Peyer's patch (tissue), 4 donors: ENCODE results near the gene POLR2C. TPM values are rescaled to one million over a fixed set of nuclear protein-coding genes. Genes with fewer than 3 reads are reported as not detected.
A peak's percentile ranks its signal among the peaks of the same experiment; 100 is the strongest.

Experiments
- DNase-seq, 3 donors: peaks; one replicate each; pipeline ENCODE4 v3.0.0-alpha.2; 2017 to 2019
- H3K27ac ChIP-seq, 4 donors: fragments of 200-600 bp; sonication (generic); one replicate each; pipeline ENCODE4 v1.5.1; 2016 to 2019
- H3K27me3 ChIP-seq, 2 donors: fragments of 200-600 bp; sonication (generic); one replicate each; pipeline ENCODE4 v1.5.1; 2019
- H3K36me3 ChIP-seq, 3 donors: fragments of 200-600 bp; sonication (generic); one replicate each; pipeline ENCODE4 v1.5.1; 2016 to 2019
- H3K4me1 ChIP-seq, 4 donors: fragments of 200-600 bp; sonication (generic); one replicate each; pipeline ENCODE4 v1.5.1; 2016 to 2019
- H3K4me3 ChIP-seq, 4 donors: fragments of 200-600 bp; sonication (generic); 1 replicate in 3 of 4; 2 replicates in 1 of 4; pipeline ENCODE4 v1.5.1; 2016 to 2019; ENCODE audit warnings: mild to moderate bottlenecking in 1 of 4
- H3K9me3 ChIP-seq, 4 donors: fragments of 200-600 bp; sonication (generic); one replicate each; pipeline ENCODE4 v1.5.1; 2016 to 2019; ENCODE audit warnings: mild to moderate bottlenecking in 1 of 4
- POLR2A ChIP-seq, 2 donors: fragments of 450-650 bp; IDR thresholded peaks; one replicate each; pipeline ENCODE4 v1.5.1; 2017; ENCODE audit warnings: antibody characterized with exemption in 2 of 2, mild to moderate bottlenecking in 2 of 2, moderate library complexity in 2 of 2
- total RNA-seq, 4 donors: library from RNA; depleted of rRNA; stranded (reverse); fragments of >200 nt; gene quantifications; one replicate each; pipeline ENCODE4 v1.1.0, GENCODE V29; 2016
- TF ChIP-seq, protein P1 (sequence below), 6 experiments: fragments of 450-650 bp in 4 of 6; fragments of 200-600 bp in 2 of 6; sonication (generic) in 1 of 6; IDR thresholded peaks; one replicate each; pipeline ENCODE4 v1.5.1; 2017 to 2019; ENCODE audit warnings: antibody characterized with exemption in 6 of 6, mild to moderate bottlenecking in 3 of 6, moderate library complexity in 1 of 6

The POLR2C gene
- total RNA-seq, 4 donors from 2014 or later = 68.0 to 113 (median 84.8) TPM

- Histone ChIP-seq H3K4me1 (peaks cover 6 to 67% (median 12%) of the 10 kb centered on the region in 4 donors), H3K9me3 (no peaks in the 10 kb centered on the region), H3K27me3 (no peaks in the 10 kb centered on the region), H3K36me3 (peaks cover 0 to 60% (median 0%) of the 10 kb centered on the region in 3 donors), H3K4me3 (no peak overlapping the region), H3K27ac (no peak overlapping the region)
- TF ChIP-seq POLR2A (IDR thresholded peaks at IDR 0.05) = no peak
- TF ChIP-seq, protein P1, sequence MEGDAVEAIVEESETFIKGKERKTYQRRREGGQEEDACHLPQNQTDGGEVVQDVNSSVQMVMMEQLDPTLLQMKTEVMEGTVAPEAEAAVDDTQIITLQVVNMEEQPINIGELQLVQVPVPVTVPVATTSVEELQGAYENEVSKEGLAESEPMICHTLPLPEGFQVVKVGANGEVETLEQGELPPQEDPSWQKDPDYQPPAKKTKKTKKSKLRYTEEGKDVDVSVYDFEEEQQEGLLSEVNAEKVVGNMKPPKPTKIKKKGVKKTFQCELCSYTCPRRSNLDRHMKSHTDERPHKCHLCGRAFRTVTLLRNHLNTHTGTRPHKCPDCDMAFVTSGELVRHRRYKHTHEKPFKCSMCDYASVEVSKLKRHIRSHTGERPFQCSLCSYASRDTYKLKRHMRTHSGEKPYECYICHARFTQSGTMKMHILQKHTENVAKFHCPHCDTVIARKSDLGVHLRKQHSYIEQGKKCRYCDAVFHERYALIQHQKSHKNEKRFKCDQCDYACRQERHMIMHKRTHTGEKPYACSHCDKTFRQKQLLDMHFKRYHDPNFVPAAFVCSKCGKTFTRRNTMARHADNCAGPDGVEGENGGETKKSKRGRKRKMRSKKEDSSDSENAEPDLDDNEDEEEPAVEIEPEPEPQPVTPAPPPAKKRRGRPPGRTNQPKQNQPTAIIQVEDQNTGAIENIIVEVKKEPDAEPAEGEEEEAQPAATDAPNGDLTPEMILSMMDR (IDR thresholded peaks at IDR 0.05) = no peak
- DNase-seq = no peak
Observed at GRCh38 chr16:57473906-57474305, 11.4 kb downstream of the POLR2C start.

GRCh38 chr16:57474671-57475661, 12.5 kb downstream of the POLR2C start:
- no peak overlapping the region for H3K4me3 ChIP-seq
- peaks cover 6 to 70% (median 15%) of the 10 kb centered on the region in 4 donors for H3K4me1 ChIP-seq
- peak in 1 of 3 donors; percentile 44 for DNase-seq
- H3K27me3 ChIP-seq = no peaks in the 10 kb centered on the region
- TF ChIP-seq, protein P1 (IDR thresholded peaks at IDR 0.05) = no peak
- no peak for TF ChIP-seq POLR2A (IDR thresholded peaks at IDR 0.05)
- H3K36me3 ChIP-seq = peaks cover 0 to 49% (median 0%) of the 10 kb centered on the region in 3 donors
- no peaks in the 10 kb centered on the region for H3K9me3 ChIP-seq
- H3K27ac ChIP-seq = no peak overlapping the region

- Histone ChIP-seq H3K4me3 (no peak overlapping the region), H3K4me1 (peaks cover 6 to 70% (median 11%) of the 10 kb centered on the region in 4 donors), H3K27me3 (no peaks in the 10 kb centered on the region), H3K27ac (peak overlapping the region in 1 of 4 donors; percentile 43), H3K9me3 (no peaks in the 10 kb centered on the region), H3K36me3 (peaks cover 0 to 41% (median 0%) of the 10 kb centered on the region in 3 donors)
- TF ChIP-seq POLR2A (IDR thresholded peaks at IDR 0.05) = no peak
- TF ChIP-seq, protein P1 (IDR thresholded peaks at IDR 0.05) = peak; percentile 31 to 59 (median 44)
- peak in 2 of 3 donors; percentile 67 to 81 for DNase-seq
Observed at GRCh38 chr16:57475711-57476339, 13.3 kb downstream of the POLR2C start.

DNA sequence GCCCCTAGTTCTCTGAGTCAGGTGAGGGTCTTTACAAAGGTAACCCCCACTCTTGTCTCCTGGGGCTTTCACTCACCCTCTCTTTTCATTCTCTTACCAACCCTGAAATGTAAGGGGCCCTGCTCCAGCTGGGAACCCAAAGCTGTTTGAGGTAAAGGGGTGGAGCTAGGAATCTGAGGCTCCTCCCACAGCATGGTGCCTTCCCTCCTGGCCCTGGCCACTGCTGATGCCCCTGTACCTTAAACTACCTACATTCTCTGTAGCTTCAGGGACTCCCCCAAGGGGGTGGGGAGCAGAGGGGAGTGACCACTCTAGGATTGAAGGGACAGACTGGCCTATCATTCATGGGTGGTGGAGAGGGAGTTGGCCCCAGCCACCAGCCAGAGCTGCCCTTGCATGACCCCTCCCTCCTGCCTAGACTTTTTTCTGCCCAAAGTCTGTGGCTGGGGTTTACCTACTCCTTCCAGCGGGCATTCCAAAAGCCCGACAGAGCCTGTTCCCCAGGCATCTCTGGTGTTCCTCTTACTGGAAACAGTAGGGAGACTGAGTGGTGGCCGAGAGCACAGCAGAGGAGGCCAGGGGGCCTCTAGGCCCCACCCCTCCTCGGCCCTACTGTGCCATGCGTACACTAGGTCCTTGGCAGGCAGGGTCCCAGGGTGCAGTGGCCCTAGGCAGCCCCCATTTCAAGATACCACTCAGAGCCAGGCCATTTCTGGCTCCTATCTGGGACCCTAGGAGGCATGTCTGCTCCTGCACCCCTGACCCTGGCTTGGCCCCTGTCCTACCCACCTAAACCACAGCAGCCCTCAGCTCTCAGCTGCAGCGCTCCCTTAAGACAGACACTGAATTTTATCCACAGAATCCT, 14.3 kb downstream of the POLR2C start:
- peak in 1 of 3 donors; percentile 43 for DNase-seq
- no peaks in the 10 kb centered on the region for H3K27me3 ChIP-seq
- H3K36me3 ChIP-seq = peaks cover 0 to 34% (median 0%) of the 10 kb centered on the region in 3 donors
- TF ChIP-seq, protein P1 (IDR thresholded peaks at IDR 0.05) = no peak
- H3K4me3 ChIP-seq = no peak overlapping the region
- H3K9me3 ChIP-seq = no peaks in the 10 kb centered on the region
- peaks cover 5 to 63% (median 11%) of the 10 kb centered on the region in 4 donors for H3K4me1 ChIP-seq
- H3K27ac ChIP-seq = peak overlapping the region in 1 of 4 donors; percentile 43
